ENCODE measurements around the gene OGFR.
"Not testable (repeated sequence)": the region's sequence is repeated elsewhere in the genome, so short reads cannot be mapped to it uniquely, and the experiment has no call there.

Gene OGFR

GRCh38 chr20:62839816-62840215 is 35.2 kb downstream of the OGFR start:
- DNase-seq (ENCODE audit: low read depth in 2 of 2): no peak

DNA sequence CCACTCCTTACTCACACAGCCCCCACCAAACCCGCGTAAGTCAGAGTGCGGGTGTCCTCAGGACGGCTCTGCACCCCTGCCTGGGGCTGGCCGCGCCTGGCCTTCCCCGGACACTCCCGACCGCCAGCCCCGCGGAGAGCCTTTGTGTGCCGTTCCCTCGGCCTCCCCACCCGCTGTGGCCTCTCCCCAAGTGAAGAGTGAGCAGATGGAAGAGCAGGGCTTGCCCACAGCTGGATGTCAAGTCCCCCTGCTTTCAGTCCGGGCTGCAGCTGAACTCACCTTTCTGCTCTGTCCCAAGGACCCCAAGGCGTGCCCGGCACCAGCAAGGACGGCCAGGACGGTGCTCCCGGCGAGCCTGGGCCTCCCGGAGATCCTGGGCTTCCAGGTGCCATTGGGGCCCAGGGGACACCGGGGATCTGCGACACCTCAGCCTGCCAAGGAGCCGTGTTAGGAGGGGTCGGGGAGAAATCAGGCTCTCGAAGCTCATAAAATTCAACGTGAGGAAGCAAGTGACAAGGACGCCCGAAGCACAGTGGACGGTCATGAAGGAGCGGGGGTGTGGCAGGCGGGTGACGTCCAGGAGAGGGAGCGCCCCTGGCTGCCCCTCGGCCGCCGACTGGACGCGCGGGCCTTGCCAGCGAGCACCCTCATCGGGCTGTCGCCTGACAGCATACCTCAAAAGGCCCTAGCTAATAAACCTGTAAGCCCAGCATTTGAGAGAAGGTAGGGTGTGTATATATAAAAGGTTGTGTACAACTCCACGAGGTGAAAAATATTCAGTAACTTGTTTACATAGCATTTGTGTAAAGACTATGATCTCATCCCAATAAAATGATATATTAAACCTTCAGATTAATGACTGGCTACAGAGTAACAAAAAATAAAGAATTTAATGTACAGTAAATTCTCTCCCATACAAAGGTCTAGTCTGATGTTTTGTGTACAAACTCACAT is 35.9 kb downstream of the OGFR start:
- no peak for DNase-seq (ENCODE audit: low read depth in 2 of 2)

- DNase-seq (ENCODE audit: low read depth in 2 of 2): no peak
Measured at GRCh38 chr20:62841705-62842212, 37.1 kb downstream of the OGFR start.

DNA sequence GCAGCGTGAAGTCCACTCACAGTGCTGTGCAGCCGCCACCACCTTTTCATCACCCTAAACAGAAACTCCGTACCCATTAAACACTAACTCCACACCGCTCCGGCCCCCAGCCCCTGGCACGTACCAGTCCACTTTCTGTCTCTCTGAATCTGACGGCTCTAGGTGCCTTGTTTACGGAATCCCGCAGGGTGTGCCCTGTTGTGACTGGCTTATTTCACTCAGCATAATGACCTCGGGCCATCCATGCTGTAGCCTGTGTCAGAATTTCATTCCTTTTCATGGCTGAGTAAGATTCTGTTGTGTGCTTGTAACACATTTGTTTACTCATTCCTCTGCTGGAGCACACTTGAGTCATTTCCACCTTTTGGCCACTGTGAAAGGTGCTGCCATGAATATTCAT is 39.0 kb downstream of the OGFR start:
- DNase-seq (ENCODE audit: low read depth in 2 of 2): no peak

GRCh38 chr20:62844182-62844581 is 39.5 kb downstream of the OGFR start:
- DNase-seq (ENCODE audit: low read depth in 2 of 2): no peak

- DNase-seq (ENCODE audit: low read depth in 2 of 2): no peak
Measured at GRCh38 chr20:62845416-62846160, 41.0 kb downstream of the OGFR start.

DNA sequence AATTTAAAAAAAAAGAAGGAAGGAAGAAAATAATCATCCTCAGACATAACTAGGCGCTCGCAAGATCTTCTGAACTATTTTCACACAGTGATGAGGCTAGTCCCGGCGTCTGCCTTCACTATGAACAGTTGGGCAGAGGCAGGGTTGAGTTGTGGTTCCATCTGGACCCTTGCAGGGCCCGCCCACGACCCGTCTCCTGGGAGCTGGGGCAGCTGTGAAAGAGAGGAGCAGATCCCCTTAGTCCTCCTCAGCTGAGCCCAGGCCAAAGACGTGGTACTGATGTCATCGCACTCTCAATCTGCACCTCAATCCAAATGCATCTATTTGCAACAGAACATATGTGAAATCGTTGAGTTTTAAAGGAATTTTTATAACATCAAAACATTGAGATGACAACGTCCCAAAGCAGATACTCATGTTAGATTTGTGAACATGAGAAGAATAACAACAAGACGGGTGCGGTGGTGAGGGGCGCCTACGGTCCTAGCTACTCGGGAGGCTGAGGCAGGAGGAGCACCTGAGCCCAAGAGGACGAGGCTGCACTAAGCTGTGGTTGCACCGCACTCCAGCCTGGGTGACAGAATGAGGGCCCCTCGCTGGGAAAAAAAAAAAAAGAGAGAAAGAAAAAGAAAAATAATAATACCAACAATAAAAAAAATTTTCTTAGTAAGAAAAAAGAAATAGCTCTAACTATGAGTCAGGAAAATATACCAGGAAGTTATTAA is 41.7 kb downstream of the OGFR start:
- no peak for DNase-seq (ENCODE audit: low read depth in 2 of 2)

- not testable (repeated sequence) for DNase-seq (ENCODE audit: low read depth in 2 of 2)
Measured at GRCh38 chr20:62848917-62849316, 44.3 kb downstream of the OGFR start.

DNA sequence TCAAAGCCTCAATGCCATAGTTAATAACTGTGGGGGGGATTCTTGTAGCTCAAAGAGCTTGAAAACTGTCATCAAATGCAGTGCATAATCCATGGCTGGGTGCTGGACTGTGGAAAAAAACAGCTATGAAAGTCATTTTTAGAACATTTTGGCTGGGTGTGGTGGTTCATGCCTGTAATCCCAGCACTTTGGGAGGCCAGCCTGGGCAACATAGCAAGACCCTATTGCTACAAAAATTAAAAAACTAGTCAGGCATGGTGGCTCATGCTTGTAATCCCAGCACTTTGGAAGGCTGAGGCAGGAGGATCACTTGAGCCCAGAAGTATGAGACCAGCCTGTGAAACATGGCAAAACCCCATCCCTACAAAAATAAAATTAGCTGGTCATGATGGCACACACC is 44.8 kb downstream of the OGFR start:
- DNase-seq (ENCODE audit: low read depth in 2 of 2): no peak

- no peak for DNase-seq (ENCODE audit: low read depth in 2 of 2)
Measured at GRCh38 chr20:62850333-62850974, 45.8 kb downstream of the OGFR start.

DNA sequence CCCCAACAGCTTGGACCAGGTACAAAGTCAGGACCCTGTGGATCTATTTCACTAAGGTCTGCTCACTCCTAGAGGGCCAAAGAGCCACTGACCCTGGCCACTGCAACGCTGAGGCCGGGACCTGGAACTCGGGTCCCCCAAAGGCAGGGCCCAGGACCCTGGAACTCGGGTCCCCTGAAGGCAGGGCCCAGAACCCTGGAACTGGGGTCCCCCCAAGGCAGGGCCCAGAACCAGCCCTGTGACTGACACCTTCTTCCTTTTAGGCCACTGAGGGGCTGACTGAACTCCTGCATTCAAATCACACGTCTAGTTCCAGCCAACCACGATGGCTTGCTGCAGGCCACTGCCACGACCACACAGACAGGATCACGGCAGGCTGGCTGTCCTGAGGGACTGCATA is 47.6 kb downstream of the OGFR start:
- DNase-seq (ENCODE audit: low read depth in 2 of 2): no peak

DNA sequence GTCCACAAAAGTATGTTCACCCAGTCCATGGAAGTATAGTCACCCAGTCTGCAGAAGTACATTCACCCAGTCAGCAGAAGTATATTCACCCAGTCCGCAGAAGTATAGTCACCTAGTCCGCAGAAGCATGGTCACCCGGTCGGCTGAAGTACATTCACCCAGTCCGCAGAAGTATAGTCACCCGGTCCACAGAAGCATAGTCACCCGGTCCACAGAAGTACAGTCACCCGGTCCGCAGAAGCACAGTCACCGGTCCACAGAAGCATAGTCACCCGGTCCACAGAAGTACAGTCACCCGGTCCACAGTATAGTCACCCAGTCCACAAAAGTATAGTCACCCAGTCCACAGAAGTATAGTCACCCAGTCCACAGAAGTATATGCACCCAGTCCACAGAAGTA is 48.2 kb downstream of the OGFR start:
- DNase-seq (ENCODE audit: low read depth in 2 of 2): no peak

DNA sequence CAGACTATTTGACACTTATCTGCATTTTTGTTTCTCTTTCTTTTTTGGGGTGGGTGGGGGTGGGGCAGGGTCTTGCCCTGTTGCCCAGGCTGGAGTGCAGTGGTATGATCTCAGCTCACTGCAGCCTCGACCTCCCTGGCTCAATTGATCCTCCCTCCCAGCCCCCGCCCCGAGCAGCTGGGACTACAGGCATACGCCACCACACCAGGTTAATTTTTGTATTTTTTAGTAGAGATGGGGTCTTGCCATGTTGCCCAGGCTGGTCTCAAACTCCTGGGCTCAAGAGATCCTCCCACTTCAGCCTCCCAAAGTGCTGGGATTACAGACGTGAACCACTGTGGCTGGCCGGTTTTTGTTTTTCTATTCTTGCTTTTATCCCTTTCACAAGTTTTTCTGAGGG is 48.7 kb downstream of the OGFR start:
- DNase-seq (ENCODE audit: low read depth in 2 of 2): not testable (repeated sequence)

- DNase-seq (ENCODE audit: low read depth in 2 of 2): no peak
Measured at GRCh38 chr20:62854121-62854520, 49.5 kb downstream of the OGFR start.

DNA sequence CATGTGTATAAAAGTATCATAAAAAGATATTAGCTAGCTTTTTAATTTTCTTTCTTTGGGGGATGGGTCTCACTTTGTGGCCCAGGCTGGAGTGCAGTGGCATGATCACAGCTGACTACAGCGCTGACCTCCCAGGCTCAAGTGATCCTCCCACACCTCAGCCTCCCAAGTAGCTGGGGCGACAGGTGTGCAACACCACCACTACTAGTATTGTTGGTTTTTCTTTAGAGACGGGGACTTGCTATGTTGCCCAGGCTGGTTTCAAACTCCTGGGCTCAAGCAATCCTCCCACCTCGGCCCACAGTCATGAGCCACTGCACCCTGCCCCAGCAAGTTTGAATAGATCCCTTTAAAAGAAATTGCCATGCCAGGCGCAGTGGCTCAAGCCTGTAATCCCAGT is 50.5 kb downstream of the OGFR start:
- DNase-seq (ENCODE audit: low read depth in 2 of 2): no peak

- no peak for DNase-seq (ENCODE audit: low read depth in 2 of 2)
Measured at GRCh38 chr20:62856931-62857619, 52.4 kb downstream of the OGFR start.

DNA sequence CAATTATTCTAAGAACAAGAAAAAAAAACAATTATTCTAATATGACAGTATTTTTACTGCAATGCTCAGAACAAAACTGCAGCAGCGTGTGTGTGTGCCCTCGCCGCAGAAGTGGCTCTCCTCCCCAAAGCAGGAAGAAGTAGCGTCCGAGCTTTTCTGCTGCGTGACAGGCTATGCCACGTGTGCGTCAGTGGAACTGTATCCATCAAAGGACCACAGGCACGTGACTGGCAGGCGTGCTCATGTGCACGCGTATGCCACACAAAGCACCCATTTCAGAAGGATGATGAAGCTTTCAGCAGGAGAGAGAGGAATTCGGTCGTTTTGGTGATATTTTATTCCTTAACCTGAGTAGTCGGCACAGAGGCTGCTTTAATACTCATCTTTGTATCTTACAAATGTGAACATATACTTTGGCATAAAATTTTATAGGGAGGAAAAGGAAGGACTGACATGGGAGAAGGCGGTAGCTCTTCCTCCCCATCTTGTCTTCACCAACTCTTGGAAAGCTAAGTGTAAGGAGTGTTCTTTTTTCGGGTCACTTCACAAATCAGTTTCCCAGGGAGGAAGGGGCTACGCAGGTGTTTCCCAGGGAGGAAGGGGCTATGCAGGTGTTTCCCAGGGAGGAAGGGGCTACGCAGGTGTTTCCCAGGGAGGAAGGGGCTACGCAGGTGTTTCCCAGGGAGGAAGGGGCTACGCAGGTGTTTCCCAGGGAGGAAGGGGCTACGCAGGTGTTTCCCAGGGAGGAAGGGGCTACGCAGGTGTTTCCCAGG is 53.6 kb downstream of the OGFR start:
- DNase-seq (ENCODE audit: low read depth in 2 of 2): no peak

- DNase-seq (ENCODE audit: low read depth in 2 of 2): no peak
Measured at GRCh38 chr20:62859721-62860120, 55.1 kb downstream of the OGFR start.

- DNase-seq (ENCODE audit: low read depth in 2 of 2): no peak
Measured at GRCh38 chr20:62860391-62860923, 55.8 kb downstream of the OGFR start.
